GM12873 (cell line): Measurements from ENCODE around the gene FIBIN.

ENCODE experiments used
- CTCF ChIP-seq: IDR thresholded peaks from 2 replicates; pipeline ENCODE4 v1.5.1; 2012; ENCODE audit warnings: low read depth, mild to moderate bottlenecking, moderate library complexity, low read length, control low read depth; ENCODE audit not compliant: insufficient read depth; ENCODE audit errors: missing control alignments

Gene FIBIN

GRCh38 chr11:26964339-26964738 is 29.6 kb upstream of the FIBIN start:
- no peak for TF ChIP-seq CTCF

- TF ChIP-seq CTCF = no peak
These were observed 22.0 kb upstream of the FIBIN start for GRCh38 chr11:26971961-26972360.

GRCh38 chr11:26974069-26974783 is 19.7 kb upstream of the FIBIN start:
- TF ChIP-seq CTCF = no peak

- no peak for TF ChIP-seq CTCF
These were observed 18.9 kb upstream of the FIBIN start for GRCh38 chr11:26974996-26975395.

- no peak for TF ChIP-seq CTCF
These were observed 17.5 kb upstream of the FIBIN start for GRCh38 chr11:26976389-26976788.

GRCh38 chr11:26983645-26984044 is 10.3 kb upstream of the FIBIN start:
- TF ChIP-seq CTCF = no peak

- no peak for TF ChIP-seq CTCF
These were observed 8.4 kb upstream of the FIBIN start for GRCh38 chr11:26985470-26985869.
